Tibial nerve (tissue), 3 donors: ENCODE data around the gene GPR31.

Experiments used
- CTCF ChIP-seq, 5 experiments: fragments of 200-600 bp in 3 of 5; fragments of 450-650 bp in 2 of 5; sonication (generic) in 3 of 5; IDR thresholded peaks; one replicate each; pipeline ENCODE4 v1.5.1; 2016 to 2019; ENCODE audit warnings: antibody characterized with exemption in 5 of 5, mild to moderate bottlenecking in 3 of 5, moderate library complexity in 2 of 5
- POLR2A ChIP-seq, 2 donors: fragments of 450-650 bp; IDR thresholded peaks; one replicate each; pipeline ENCODE4 v1.6.1; 2017; ENCODE audit warnings: antibody characterized with exemption in 2 of 2, mild to moderate bottlenecking in 2 of 2, moderate library complexity in 2 of 2

GRCh38 chr6:167106406-167106805, 51.4 kb downstream of the GPR31 start:
- TF ChIP-seq CTCF (IDR thresholded peaks at IDR 0.05) (no peak), POLR2A (IDR thresholded peaks at IDR 0.05) (no peak)
